PC-9 (cell line): ENCODE data around the gene MPV17.

Experiments used
- EZH2 ChIP-seq: fragments of 200-600 bp; sonication (generic); IDR thresholded peaks from 2 replicates; pipeline ENCODE4 v1.8.0; 2017; ENCODE audit warnings: antibody characterized with exemption, low read depth
- TF ChIP-seq, protein P1 (sequence below): fragments of 200-600 bp; sonication (generic); conservative IDR thresholded peaks from 2 replicates; pipeline ENCODE4 v1.6.1; 2017; ENCODE audit warnings: mixed run types, antibody characterized with exemption, mild to moderate bottlenecking, moderate library complexity

DNA sequence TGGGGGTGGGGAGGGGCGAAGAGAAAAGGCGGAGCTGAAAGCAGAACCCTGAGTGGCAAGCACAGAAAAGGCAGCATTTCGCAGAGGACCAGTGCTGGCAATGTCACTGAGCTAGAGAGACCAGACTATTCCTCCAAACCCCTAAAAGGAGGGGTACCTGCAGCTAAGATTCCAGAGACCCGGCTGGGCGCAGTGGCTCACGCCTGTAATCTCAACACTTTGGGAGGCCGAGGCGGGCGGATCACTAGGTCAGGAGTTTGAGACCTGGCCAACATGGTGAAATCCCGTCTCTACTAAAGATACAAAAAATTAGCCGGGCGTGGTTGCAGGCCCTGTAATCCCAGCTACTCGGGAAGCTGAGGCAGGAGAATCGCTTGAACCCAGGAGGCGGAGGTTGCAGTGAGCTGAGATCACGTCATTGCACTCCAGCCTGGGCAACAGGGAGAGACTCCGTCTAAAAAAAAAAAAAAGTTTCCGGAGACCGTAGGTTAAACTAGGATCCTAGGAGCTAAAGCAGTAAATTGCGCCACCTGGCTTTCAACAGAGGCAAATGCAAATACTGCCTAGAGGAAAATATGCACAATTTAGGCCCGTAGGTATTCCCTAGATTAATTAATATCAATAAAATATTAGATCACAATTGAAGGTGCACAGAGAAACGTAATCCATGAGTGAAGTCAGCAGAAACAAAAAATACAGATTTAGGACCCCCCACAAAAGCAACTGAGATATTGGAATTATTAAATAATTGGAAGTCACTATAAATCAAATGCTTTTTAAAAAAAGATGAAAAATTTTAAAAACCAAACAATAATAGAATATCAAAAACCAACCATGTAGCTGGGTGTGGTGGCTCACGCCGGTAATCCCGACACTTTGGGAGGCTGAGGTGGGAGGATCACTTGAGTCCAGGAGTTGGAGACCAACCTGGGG, 19.5 kb downstream of the MPV17 start:
- TF ChIP-seq, protein P1, sequence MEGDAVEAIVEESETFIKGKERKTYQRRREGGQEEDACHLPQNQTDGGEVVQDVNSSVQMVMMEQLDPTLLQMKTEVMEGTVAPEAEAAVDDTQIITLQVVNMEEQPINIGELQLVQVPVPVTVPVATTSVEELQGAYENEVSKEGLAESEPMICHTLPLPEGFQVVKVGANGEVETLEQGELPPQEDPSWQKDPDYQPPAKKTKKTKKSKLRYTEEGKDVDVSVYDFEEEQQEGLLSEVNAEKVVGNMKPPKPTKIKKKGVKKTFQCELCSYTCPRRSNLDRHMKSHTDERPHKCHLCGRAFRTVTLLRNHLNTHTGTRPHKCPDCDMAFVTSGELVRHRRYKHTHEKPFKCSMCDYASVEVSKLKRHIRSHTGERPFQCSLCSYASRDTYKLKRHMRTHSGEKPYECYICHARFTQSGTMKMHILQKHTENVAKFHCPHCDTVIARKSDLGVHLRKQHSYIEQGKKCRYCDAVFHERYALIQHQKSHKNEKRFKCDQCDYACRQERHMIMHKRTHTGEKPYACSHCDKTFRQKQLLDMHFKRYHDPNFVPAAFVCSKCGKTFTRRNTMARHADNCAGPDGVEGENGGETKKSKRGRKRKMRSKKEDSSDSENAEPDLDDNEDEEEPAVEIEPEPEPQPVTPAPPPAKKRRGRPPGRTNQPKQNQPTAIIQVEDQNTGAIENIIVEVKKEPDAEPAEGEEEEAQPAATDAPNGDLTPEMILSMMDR = peak; percentile 97
- no peak for TF ChIP-seq EZH2
